ENCODE data around the gene ZC3H10. TPM values are rescaled to one million over a fixed set of nuclear protein-coding genes. Genes with fewer than 3 reads are reported as not detected.

Gene ZC3H10
- polyA plus RNA-seq, 1 donor from 2014 or later, result 6.7 TPM

DNA sequence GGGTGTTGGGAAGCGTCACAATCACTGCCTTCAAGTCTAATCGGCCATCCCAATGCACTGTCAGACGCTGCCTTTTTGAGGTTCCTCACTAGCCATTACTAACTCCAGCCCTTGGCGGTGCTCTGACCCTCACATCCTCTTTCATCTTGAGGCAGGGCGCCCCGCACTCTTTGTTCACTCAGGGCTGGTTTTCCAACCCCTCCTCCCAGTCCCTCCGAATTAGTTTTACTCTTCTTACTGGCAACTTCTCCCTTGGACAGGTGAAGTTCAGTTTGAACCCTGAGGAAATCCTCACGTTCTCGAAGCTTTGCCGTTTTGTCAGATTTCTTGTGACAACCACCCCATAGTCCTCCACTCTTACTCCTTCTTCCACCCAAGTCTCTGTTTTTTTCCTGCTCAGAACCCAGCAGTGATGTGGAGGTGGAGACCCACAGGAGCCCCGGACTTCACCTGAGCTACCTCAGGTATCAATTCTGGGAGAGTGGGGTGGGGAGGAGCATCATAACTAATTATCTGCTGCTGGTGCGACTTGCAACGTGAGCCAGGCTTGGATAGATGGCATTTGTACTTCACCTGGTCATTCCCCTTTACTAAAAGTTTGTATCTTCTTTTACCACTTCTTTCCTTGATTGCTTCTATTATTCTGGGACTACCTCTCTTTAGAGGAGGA lies 757 bp downstream of the ZC3H10 start:
- no peaks in the 10 kb centered on the region for H3K36me3 ChIP-seq (ENCODE audit: insufficient read depth, low read length)
- peaks cover 28% of the 10 kb centered on the region for H3K79me2 ChIP-seq (replicated peaks; ENCODE audit: insufficient read depth, low read length)
- H3F3A ChIP-seq (ENCODE audit: insufficient read depth, low read length, poor library complexity, severe bottlenecking), result peaks cover 6% of the 10 kb centered on the region
- peak overlapping the region; percentile 70 for H2AFZ ChIP-seq (ENCODE audit: low read depth, low read length)
- TF ChIP-seq MXI1 (conservative IDR thresholded peaks at IDR 0.05; ENCODE audit: poor library complexity, severe bottlenecking) (no peak), TAF1 (IDR thresholded peaks at IDR 0.05; ENCODE audit: low read depth) (no peak), EP300 (conservative IDR thresholded peaks at IDR 0.05; ENCODE audit: poor library complexity, severe bottlenecking) (no peak), SMC3 (conservative IDR thresholded peaks at IDR 0.05; ENCODE audit: poor library complexity) (no peak), RAD21 (conservative IDR thresholded peaks at IDR 0.05) (no peak), EZH2 (IDR thresholded peaks at IDR 0.05; ENCODE audit: borderline replicate concordance, insufficient read depth, low read length, poor library complexity, severe bottlenecking) (no peak), POLR2AphosphoS5 (IDR thresholded peaks at IDR 0.05) (no peak)
- TF ChIP-seq, protein P1, sequence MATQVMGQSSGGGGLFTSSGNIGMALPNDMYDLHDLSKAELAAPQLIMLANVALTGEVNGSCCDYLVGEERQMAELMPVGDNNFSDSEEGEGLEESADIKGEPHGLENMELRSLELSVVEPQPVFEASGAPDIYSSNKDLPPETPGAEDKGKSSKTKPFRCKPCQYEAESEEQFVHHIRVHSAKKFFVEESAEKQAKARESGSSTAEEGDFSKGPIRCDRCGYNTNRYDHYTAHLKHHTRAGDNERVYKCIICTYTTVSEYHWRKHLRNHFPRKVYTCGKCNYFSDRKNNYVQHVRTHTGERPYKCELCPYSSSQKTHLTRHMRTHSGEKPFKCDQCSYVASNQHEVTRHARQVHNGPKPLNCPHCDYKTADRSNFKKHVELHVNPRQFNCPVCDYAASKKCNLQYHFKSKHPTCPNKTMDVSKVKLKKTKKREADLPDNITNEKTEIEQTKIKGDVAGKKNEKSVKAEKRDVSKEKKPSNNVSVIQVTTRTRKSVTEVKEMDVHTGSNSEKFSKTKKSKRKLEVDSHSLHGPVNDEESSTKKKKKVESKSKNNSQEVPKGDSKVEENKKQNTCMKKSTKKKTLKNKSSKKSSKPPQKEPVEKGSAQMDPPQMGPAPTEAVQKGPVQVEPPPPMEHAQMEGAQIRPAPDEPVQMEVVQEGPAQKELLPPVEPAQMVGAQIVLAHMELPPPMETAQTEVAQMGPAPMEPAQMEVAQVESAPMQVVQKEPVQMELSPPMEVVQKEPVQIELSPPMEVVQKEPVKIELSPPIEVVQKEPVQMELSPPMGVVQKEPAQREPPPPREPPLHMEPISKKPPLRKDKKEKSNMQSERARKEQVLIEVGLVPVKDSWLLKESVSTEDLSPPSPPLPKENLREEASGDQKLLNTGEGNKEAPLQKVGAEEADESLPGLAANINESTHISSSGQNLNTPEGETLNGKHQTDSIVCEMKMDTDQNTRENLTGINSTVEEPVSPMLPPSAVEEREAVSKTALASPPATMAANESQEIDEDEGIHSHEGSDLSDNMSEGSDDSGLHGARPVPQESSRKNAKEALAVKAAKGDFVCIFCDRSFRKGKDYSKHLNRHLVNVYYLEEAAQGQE (IDR thresholded peaks at IDR 0.05; ENCODE audit: borderline replicate concordance), result no peak
- TF ChIP-seq, protein P2, sequence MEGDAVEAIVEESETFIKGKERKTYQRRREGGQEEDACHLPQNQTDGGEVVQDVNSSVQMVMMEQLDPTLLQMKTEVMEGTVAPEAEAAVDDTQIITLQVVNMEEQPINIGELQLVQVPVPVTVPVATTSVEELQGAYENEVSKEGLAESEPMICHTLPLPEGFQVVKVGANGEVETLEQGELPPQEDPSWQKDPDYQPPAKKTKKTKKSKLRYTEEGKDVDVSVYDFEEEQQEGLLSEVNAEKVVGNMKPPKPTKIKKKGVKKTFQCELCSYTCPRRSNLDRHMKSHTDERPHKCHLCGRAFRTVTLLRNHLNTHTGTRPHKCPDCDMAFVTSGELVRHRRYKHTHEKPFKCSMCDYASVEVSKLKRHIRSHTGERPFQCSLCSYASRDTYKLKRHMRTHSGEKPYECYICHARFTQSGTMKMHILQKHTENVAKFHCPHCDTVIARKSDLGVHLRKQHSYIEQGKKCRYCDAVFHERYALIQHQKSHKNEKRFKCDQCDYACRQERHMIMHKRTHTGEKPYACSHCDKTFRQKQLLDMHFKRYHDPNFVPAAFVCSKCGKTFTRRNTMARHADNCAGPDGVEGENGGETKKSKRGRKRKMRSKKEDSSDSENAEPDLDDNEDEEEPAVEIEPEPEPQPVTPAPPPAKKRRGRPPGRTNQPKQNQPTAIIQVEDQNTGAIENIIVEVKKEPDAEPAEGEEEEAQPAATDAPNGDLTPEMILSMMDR (IDR thresholded peaks at IDR 0.05; ENCODE audit: poor library complexity, severe bottlenecking), result no peak
- H3K4me2 ChIP-seq (ENCODE audit: low read length), result peak overlapping the region; percentile 100
- peak overlapping the region; percentile 69 for H3K4me3 ChIP-seq (ENCODE audit: low read length)
- H4K20me1 ChIP-seq (ENCODE audit: insufficient read depth), result no peaks in the 10 kb centered on the region
- H3K27ac ChIP-seq (ENCODE audit: low read length), result peak overlapping the region; percentile 93
- peak overlapping the region; percentile 91 for H3K9ac ChIP-seq (ENCODE audit: low read length)
- no peaks in the 10 kb centered on the region for H3K9me2 ChIP-seq (ENCODE audit: insufficient read depth, low read length)
- no peaks in the 10 kb centered on the region for H3K27me3 ChIP-seq (ENCODE audit: insufficient read depth, low read depth, low read length)
- no peaks in the 10 kb centered on the region for H3K9me3 ChIP-seq (ENCODE audit: low read length)

GRCh38 chr12:56119361-56119796 lies 1.3 kb downstream of the ZC3H10 start:
- no peaks in the 10 kb centered on the region for H3K27me3 ChIP-seq (ENCODE audit: insufficient read depth, low read depth, low read length)
- H3K36me3 ChIP-seq (ENCODE audit: insufficient read depth, low read length), result no peaks in the 10 kb centered on the region
- H3K4me3 ChIP-seq (ENCODE audit: low read length), result peak overlapping the region; percentile 69
- H3K9ac ChIP-seq (ENCODE audit: low read length), result peak overlapping the region; percentile 91
- peak overlapping the region; percentile 100 for H3K4me2 ChIP-seq (ENCODE audit: low read length)
- no peaks in the 10 kb centered on the region for H3K9me3 ChIP-seq (ENCODE audit: low read length)
- H2AFZ ChIP-seq (ENCODE audit: low read depth, low read length), result no peak overlapping the region
- H3K27ac ChIP-seq (ENCODE audit: low read length), result peak overlapping the region; percentile 93
- H3F3A ChIP-seq (ENCODE audit: insufficient read depth, low read length, poor library complexity, severe bottlenecking), result peaks cover 6% of the 10 kb centered on the region
- no peaks in the 10 kb centered on the region for H3K9me2 ChIP-seq (ENCODE audit: insufficient read depth, low read length)
- peaks cover 28% of the 10 kb centered on the region for H3K79me2 ChIP-seq (replicated peaks; ENCODE audit: insufficient read depth, low read length)
- H4K20me1 ChIP-seq (ENCODE audit: insufficient read depth), result no peaks in the 10 kb centered on the region
- TF ChIP-seq EP300 (conservative IDR thresholded peaks at IDR 0.05; ENCODE audit: poor library complexity, severe bottlenecking), result no peak
- TF ChIP-seq SMC3 (conservative IDR thresholded peaks at IDR 0.05; ENCODE audit: poor library complexity), result peak; percentile 73
- TF ChIP-seq MXI1 (conservative IDR thresholded peaks at IDR 0.05; ENCODE audit: poor library complexity, severe bottlenecking), result peak; percentile 55
- TF ChIP-seq POLR2AphosphoS5 (IDR thresholded peaks at IDR 0.05), result no peak
- TF ChIP-seq RAD21 (conservative IDR thresholded peaks at IDR 0.05), result peak; percentile 77
- no peak for TF ChIP-seq EZH2 (IDR thresholded peaks at IDR 0.05; ENCODE audit: borderline replicate concordance, insufficient read depth, low read length, poor library complexity, severe bottlenecking)
- TF ChIP-seq, protein P1 (IDR thresholded peaks at IDR 0.05; ENCODE audit: borderline replicate concordance), result no peak
- TF ChIP-seq TAF1 (IDR thresholded peaks at IDR 0.05; ENCODE audit: low read depth), result no peak
- TF ChIP-seq, protein P2 (IDR thresholded peaks at IDR 0.05; ENCODE audit: poor library complexity, severe bottlenecking), result peak; percentile 86

All from neural cell (in vitro differentiated cells).